GM18951 (cell line): ENCODE data around the gene SSMEM1.

Source experiments
- POLR2A ChIP-seq: IDR thresholded peaks from 4 replicates; pipeline ENCODE4 v1.6.1; 2011; ENCODE audit warnings: mild to moderate bottlenecking; ENCODE audit not compliant: insufficient read length, insufficient read depth; ENCODE audit errors: extremely low read depth
- in situ Hi-C: fragments of 300-500 bp; cut with MboI; formaldehyde crosslinking; loops from one replicate; pipeline ENCODE4 v1.12.0; 2022; ENCODE audit warnings: low sequenced_read_pairs, mixed read lengths, inconsistent platforms; ENCODE audit not compliant: unreplicated experiment

SSMEM1 gene

GRCh38 chr7:130254555-130254954 is 46.9 kb downstream of the SSMEM1 start:
- in situ Hi-C loops, result no loop called here
- TF ChIP-seq POLR2A, result no peak

- no peak for TF ChIP-seq POLR2A
- in situ Hi-C loops, result no loop called here
Observed at GRCh38 chr7:130256704-130257103, 49.0 kb downstream of the SSMEM1 start.

- TF ChIP-seq POLR2A, result no peak
- in situ Hi-C loops, result no loop called here
Observed at GRCh38 chr7:130258494-130259078, 50.9 kb downstream of the SSMEM1 start.

GRCh38 chr7:130262448-130262847 is 54.8 kb downstream of the SSMEM1 start:
- TF ChIP-seq POLR2A, result no peak
- in situ Hi-C loops, result no loop called here

GRCh38 chr7:130263130-130263529 is 55.5 kb downstream of the SSMEM1 start:
- in situ Hi-C loops, result no loop called here

More at GRCh38 chr7:130263130-130263529, 55.5 kb downstream of the SSMEM1 start:
- no peak for TF ChIP-seq POLR2A
